GM12865 (cell line): ENCODE measurements around the gene EGFL7.
A peak's percentile ranks its signal among the peaks of the same experiment; 100 is the strongest.

Experiments used
- DNase-seq: peaks from one replicate; pipeline ENCODE4 v3.0.0; 2010; ENCODE audit warnings: low read depth
- H3K4me3 ChIP-seq: 2 replicates; pipeline ENCODE4 v1.5.1; 2011; ENCODE audit warnings: mild to moderate bottlenecking, low read depth, low read length, control low read depth
- CTCF ChIP-seq: IDR thresholded peaks from 2 replicates; pipeline ENCODE4 v1.5.1; 2011; ENCODE audit warnings: low read length, control low read depth, low read depth, inconsistent platforms; ENCODE audit not compliant: insufficient read depth; ENCODE audit errors: missing control alignments

The EGFL7 gene

DNA sequence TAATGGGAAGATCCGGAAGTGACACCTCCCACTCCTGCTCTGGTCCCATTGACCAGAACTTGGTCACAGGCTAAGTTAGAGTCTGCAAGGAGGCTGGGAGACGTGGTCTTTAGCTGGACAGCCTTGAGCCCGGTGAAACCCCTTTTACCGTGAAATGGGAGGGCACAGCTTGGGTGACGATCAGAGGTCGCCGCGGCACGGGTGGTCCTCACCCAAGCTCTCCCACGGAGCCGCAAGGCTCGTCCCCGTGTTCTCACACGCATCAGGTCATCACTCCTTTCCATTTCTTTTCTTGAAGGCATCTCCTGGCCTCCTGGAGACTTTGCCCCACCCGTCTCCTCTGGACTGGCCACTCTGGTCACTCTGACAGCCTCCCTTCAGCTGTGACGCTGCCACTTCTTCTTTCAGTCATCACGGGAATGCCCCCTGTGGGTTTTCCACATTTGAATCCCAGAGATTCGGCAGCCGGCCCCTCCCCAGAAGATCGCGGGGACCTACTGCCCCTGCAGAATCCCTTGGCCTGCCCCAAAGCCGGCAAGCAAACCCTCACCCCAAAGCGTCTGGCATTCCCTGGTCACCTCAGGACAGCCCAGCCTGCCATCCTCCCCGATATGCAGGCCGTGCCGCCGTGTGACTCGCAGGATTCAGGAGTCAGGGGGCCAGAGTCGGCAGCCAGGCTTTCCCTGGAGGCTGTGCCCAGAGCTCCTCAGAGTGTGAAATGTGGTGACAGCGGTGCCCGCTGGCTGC lies 18.9 kb upstream of the EGFL7 start:
- no peak for DNase-seq
- no peak for TF ChIP-seq CTCF
- H3K4me3 ChIP-seq: no peak overlapping the region

DNA sequence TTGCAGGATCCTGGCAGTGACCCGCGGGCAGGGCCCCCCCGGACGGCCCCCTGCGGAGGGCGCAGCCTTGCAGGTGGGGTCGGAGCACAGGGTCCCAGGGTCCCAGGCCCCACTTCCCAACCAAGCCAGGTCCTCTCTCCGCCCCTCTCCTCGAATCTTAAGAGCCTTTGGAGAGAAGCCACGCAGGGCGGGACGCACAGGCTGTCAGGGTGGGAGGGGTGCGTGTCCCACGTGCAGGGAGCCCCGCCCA lies 18.4 kb upstream of the EGFL7 start:
- TF ChIP-seq CTCF: no peak
- H3K4me3 ChIP-seq: no peak overlapping the region
- DNase-seq: no peak

- H3K4me3 ChIP-seq: peak overlapping the region; percentile 50; the same call in 1 of the 2 replicates
- DNase-seq: peak; percentile 66
- TF ChIP-seq CTCF: peak; percentile 86
Measured at GRCh38 chr9:136644593-136645351, 17.9 kb upstream of the EGFL7 start.

DNA sequence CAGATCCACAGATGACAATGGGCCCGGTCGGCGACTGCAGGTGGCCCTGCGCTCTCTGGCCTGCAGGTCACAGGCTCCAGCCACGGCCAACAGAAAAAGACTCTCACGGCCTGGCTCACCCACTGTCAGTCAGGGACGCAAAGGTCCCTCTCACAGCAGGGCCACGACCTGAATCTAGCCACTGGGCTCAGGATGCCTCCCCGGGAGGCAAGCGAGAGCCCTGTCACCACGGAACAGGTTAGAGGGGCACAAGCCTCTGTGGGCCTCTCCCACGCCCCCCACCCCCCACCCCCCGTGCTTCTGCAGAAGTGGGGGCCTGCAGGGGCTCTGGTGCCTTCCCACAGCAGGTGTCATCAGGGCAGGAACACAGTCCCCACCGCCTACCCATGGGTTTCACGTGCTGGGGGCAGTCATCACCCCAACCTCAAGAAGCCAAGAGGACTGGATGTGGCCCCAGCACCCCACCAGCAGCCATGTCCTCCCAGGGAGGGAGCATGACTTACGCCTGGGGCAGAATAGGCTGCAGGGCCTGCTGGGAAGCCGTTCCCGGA lies 17.3 kb upstream of the EGFL7 start:
- no peak for TF ChIP-seq CTCF
- DNase-seq: no peak
- H3K4me3 ChIP-seq: peak overlapping the region; percentile 50

GRCh38 chr9:136645903-136646754 lies 16.6 kb upstream of the EGFL7 start:
- DNase-seq: no peak
- peak overlapping the region; percentile 50 for H3K4me3 ChIP-seq
- peak; percentile 2 for TF ChIP-seq CTCF

DNA sequence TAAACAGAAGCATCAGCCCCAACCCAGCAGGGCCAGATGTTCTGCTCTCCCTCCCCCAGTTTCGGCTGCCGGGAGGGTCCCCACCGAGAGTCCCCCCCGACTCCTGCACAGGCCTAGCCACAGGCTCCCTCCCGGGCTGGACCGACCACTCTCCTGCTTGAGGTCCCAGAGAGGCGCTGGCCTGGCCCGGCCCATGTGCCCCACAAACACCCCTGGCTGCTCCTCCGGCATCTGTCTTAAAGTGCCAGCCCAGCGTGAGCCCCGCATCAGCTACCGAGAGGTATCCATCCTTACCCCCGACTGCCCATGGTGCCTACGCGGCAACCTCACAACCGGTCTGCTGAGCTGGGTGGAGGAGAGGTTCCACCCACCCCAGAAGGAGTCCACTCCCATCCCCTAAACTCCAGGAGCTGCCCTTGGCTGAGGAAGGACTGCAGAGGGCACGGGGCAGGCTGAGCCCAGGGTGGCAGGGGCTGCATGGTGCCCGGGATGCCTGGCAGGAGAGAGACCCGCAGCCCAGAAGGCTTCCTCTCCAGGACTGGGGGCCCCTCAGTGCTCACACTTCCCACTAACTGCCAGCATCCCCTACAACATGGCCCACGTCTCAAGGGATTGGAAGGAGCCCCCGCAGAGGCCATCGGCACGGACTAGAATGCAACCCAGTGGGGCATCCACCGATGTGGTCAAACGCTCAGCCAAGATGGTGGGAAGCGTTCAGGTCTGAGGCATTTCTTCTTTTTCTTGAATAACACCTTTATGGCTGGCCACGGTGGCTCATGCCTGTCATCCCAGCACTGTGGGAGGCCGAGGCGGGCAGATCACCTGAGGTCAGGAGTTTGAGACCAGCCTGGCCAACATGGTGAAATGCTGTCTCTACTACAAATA lies 15.6 kb upstream of the EGFL7 start:
- no peak for TF ChIP-seq CTCF
- no peak for DNase-seq
- H3K4me3 ChIP-seq: peak overlapping the region; percentile 50
